ENCODE measurements around the gene DDIT4. TPM values are rescaled to one million over a fixed set of nuclear protein-coding genes. Genes with fewer than 3 reads are reported as not detected.

DDIT4 gene
- total RNA-seq, 1 experiment from 2014 or later, result 7.8 TPM

- DNase-seq (ENCODE audit: low spot score), result no peak
Observed at GRCh38 chr10:72316748-72317435, 43.2 kb downstream of the DDIT4 start.

- DNase-seq (ENCODE audit: low spot score), result no peak
Observed at GRCh38 chr10:72318418-72319262, 44.9 kb downstream of the DDIT4 start.

- DNase-seq (ENCODE audit: low spot score), result peak; percentile 84
Observed at GRCh38 chr10:72319416-72320254, 45.9 kb downstream of the DDIT4 start.

- peak; percentile 99 for DNase-seq (ENCODE audit: low spot score)
Observed at GRCh38 chr10:72320676-72321247, 47.0 kb downstream of the DDIT4 start.

GRCh38 chr10:72321248-72322029 lies 47.7 kb downstream of the DDIT4 start:
- no peak for DNase-seq (ENCODE audit: low spot score)

GRCh38 chr10:72322030-72322279 lies 48.2 kb downstream of the DDIT4 start:
- no peak for DNase-seq (ENCODE audit: low spot score)

GRCh38 chr10:72322280-72323058 lies 48.7 kb downstream of the DDIT4 start:
- no peak for DNase-seq (ENCODE audit: low spot score)

GRCh38 chr10:72323108-72323749 lies 49.5 kb downstream of the DDIT4 start:
- DNase-seq (ENCODE audit: low spot score), result no peak

- no peak for DNase-seq (ENCODE audit: low spot score)
Observed at GRCh38 chr10:72323771-72324191, 50.1 kb downstream of the DDIT4 start.

Other genes starting within 250 kb of the DDIT4 start
- 0.02 and 0.53 TPM in 2 replicates for gene SPOCK2, start 185.4 kb upstream of the DDIT4 start, total RNA-seq (2014; rRNA removed; shearing (Covaris generic))
- gene ANAPC16, start 57.9 kb upstream of the DDIT4 start, total RNA-seq (2014; rRNA removed; shearing (Covaris generic)), result 69.5 and 78.1 TPM in 2 replicates
- 30.0 and 39.5 TPM in 2 replicates for gene ASCC1, start 57.6 kb upstream of the DDIT4 start, total RNA-seq (2014; rRNA removed; shearing (Covaris generic))
- 33.1 and 34.6 TPM in 2 replicates for gene DNAJB12, start 81.0 kb downstream of the DDIT4 start, total RNA-seq (2014; rRNA removed; shearing (Covaris generic))

Data from A172 (cell line).